Frontal cortex (tissue), 4 donors: ENCODE measurements around the gene NT5C3A. TPM values are rescaled to one million over a fixed set of nuclear protein-coding genes. Genes with fewer than 3 reads are reported as not detected.
"Not testable (repeated sequence)": the region's sequence is repeated elsewhere in the genome, so short reads cannot be mapped to it uniquely, and the experiment has no call there.

Experiments used
- DNase-seq, 2 donors: peaks; one replicate each; pipeline ENCODE4 v3.0.0; 2012; ENCODE audit warnings: low spot score in 2 of 2
- FAIRE-seq: peaks from 2 replicates; lab custom pipeline; 2012; peaks lifted over from hg19 to GRCh38; lab: Jason Lieb, UNC
- small RNA-seq: library from RNA; depleted of rRNA; stranded (forward); fragments of <200 nt; gene quantifications from one replicate; pipeline ENCODE3, GENCODE V24; 2014
- total RNA-seq: library from RNA; depleted of rRNA; stranded (reverse); fragments of >200 nt; gene quantifications from one replicate; pipeline ENCODE4 v1.2.3, GENCODE V29; 2014
- donor health status: control.
- donor health status: control.
- donor health status: control.

Gene NT5C3A
- total RNA-seq, 1 donor from 2014 or later: 85.6 TPM

DNA sequence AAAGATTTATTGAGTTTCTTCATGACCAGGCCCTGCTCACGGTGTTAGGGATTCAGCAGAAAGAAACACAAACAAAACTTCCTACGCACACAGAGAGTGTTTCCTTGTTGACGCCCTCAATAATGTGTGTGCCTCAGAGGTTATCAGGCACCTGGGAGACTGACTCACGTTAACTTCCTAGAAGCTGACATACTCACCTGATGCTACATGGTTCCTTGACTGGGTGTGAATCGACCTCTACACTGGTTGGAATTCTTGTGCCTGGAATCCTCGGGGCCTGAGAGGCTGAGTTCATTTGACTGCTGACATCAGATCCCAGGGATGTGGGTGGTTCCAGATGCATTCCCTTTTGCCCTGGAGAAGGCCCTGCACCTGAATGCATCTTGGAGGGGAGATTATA, 69.8 kb downstream of the NT5C3A start:
- not testable (repeated sequence) for FAIRE-seq, DNase-seq

DNA sequence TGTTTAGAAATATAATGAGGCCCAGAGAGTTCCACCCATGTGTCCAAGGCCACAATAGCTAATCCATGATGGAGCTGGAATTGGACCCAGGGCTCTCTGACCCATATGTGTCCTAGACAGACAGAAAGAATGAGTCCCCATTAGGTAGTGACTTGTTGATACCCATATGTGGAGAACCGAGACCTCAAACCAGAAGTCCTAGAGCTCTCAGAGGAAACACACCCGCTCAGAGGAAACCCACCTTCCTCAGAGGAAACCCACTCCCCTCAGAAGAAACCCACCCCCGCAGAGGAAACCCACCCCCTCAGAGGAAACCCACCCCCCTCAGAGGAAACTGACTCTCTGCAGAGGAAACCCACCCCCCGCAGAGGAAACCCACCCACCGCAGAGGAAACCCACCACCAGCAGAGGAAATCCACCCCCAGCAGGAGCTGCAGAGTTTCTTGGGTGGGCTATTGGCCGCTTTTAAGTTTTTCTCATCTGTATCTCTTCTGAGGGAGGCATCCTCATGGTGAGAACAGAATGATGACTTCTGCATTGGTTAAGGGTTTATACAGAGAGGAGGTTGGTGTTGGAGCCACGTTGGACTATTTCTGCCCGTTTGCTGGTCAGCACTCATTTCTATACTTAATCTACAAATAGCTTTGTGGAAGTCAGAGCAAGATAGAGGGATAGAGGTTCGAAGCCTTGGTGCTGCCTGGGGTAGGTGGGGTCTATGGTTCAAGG, 70.4 kb downstream of the NT5C3A start:
- FAIRE-seq, DNase-seq: not testable (repeated sequence)

DNA sequence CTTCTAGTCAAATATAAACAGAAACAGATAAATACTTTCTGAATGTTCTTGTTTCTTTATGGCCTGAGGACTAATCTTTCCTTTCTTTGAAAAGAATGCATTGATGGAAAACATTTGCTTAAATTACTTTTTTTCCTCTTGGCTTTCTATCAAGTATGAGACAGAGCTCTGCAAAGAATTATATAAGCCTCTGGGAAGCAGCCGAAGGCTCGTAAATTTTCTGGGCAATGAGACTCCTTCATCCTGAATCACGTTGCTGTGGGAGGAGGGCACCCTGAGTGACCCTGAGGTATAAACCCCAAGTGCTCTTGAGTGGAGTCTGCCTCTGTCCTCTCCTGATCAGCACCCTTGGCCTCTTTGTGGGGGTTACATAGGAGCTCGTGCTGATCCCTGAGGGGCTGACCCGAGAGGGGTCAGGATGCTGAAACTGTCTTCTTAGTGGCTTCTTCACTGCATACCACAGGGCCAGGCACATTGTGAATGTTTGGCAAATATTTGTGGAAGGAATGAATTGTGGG, 71.4 kb downstream of the NT5C3A start:
- not testable (repeated sequence) for FAIRE-seq, DNase-seq

DNA sequence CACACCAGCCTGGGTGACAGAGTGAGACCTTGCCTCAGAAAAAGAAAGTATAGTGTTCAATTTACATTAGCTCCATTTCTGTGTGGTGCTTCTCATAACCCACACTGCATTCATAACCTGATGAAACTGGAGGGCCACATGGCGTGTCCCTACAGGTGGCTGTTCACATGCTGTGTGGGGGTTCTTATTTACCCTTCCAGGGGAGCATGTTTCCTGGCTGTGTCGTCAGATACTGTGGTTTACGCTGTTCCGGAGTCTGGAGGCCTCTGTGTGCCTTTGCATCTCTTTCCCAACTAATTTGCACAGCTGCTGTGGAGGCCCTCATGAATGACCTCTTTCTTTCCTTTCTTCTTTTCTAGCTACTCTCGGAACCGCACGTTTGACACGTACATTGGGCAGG, 74.4 kb downstream of the NT5C3A start:
- DNase-seq, FAIRE-seq: not testable (repeated sequence)

DNA sequence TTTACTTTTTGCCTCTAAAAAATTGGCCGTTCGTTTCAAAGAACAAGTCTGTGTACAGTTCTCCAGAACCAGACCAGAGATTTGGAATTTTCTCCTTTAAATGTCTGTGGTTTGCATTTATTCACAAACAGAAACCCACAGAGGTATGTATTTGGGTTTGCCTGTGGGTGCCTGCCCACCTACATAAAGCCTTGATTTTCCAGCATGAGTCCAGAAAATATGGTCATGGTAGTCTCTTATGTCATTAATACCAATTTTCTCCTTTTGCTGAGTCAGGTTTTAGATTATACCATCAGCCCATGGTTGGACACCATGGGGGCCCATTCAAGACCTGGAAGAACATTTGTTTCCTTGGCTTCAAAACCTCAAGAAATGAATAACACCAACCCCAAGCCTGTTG, 82.7 kb downstream of the NT5C3A start:
- not testable (repeated sequence) for FAIRE-seq, DNase-seq

DNA sequence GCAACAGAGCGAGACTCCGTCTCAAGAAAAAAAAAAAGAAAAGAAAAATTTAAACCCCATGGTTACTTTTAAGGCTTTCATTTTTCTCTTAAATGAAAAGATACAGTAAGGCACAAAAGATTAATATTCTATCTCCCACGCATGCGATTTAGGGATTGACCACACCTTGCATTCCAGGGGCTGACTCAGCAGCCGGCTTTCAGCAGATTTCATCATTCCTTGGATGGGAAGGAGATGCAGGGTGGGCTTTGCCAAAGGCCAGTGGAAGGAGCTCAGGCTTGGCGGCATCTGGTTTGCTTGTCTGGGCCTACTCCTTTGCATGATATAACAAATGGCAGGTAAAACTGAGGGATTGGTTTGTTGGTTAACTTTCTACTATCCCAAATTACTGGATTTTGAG, 83.3 kb downstream of the NT5C3A start:
- not testable (repeated sequence) for FAIRE-seq, DNase-seq

DNA sequence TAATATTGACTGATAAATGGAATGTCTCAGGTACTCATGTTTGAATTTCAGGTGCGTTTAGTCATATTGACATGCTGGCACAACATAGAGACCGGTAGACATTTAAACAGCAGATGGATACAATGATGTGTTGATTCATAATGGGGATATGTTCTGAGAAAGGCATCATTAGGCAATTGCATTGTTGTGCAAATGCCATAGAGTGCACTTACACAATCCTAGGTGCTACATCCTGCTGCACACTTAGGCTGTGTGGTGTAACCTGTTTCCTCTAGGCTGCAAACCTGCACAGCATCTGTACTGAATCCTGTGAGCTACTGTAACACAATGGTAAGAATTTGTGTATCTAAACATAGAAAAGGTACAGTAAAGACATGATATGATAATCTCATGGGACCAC, 85.4 kb downstream of the NT5C3A start:
- FAIRE-seq, DNase-seq: not testable (repeated sequence)

DNA sequence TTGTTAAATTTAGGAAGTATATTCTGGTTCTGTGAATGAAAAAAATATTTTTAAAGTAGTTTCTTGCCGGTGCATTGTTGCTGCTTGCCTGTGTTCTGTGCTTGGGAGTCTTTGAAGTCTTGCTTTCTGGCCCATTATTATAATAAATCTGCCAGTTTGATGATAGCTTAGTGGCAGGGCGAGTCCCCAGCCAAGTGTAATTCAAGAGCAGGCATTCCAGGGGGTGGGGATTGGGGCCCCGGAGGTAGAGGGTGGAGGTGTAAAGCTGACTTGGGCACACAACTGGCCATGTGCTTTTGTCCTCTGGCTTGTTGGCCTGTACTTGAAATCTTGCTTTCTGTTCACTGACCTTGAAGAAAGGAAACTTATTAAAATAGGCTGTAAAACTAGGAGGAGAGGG, 90.6 kb downstream of the NT5C3A start:
- DNase-seq, FAIRE-seq: not testable (repeated sequence)

DNA sequence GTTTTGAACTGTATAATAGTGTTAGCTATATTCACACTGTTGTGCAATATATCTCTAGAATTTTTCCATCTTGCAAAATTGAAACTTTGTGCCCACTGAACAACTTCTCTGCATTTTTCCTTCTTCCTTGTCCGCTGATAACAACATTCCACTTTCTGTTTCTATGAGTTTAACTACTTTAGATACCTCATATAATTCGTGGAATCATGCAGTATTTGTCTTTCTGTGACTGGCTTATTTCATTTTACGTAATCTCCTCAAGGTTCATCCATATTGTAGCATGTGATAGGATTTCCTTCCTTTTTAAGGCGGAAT, 95.4 kb downstream of the NT5C3A start:
- not testable (repeated sequence) for DNase-seq, FAIRE-seq

DNA sequence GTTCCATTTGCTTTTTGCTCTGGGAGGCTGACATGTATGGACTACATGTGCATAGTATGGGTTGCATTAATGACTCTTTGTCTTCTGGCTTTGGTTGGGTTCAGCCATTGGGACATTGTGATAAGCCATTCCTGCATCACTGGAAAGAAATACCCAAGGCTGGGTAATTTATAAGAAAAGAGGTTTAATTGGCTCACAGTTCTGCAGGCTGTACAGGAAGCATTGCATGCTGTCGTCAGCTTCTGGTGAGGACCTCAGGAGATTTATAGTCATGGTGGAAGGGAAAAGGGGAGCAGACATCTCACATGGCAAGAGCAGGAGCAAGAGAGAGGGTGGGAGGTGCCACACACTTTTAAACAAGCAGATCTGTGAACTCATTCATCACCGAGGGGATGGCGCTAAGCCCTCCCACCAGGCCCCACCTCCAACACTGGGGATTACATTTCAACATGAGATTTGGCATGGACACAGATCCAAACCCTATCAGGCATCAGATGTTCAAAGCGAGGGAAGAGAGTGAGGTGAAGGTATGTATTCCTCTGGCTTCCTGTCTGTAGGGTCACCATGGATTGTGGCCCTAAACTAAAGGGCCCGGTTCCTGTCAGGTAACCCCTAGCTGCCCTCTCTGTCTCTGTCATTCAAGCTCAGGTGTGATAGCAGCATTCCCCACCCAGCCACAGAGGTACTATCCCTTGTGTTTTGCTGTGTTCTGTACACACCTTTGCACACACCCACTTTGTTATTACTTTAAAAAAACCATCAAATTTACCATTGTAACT, 95.9 kb downstream of the NT5C3A start:
- DNase-seq, FAIRE-seq: not testable (repeated sequence)

DNA sequence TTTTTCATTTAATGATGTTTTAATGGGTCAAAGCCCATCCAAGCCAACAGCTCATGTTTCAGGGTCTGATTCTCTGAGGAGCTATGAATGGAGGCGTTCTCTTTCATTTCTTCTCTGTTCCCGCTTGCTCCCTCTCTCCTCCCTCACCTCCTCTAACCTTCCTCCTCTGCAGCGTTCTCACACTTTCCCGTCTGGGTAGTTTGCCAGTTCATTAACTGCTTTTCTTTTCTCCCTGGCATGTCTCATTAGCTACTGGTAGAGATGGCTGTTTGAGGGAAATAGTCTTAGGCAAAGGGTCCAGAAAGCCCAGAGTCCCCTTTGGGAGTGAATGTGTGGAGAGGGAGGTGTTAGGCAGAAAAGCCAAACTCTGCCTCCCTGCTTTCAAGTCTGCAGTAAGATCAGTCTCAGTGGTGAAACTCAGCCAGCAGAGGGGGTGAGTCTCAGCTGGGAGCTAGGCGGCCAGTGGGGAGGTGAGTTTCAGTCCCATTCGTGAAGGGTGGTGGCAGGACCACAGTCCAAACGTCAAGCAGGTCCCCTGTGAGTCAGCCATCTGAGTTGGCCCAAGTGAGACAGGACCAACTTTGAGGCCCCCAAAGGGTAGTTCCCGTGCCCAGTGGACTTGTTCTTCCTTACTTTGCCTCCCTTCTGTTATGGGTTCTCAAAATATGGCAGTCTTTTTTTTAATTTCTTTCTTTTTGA, 98.0 kb downstream of the NT5C3A start:
- DNase-seq, FAIRE-seq: not testable (repeated sequence)

Small RNA genes lying within 50 kb of the gene (small RNA-seq; reads per million reads assigned to genes)
- gene RN7SL505P (not detected), gene RNU6-388P (not detected), gene RPS29P14 (not detected)

Other genes starting within 250 kb of the NT5C3A start
- 117 TPM for gene KBTBD2, start 171.0 kb downstream of the NT5C3A start, total RNA-seq
- 42.8 TPM for gene FKBP9, start 105.3 kb downstream of the NT5C3A start, total RNA-seq
- 6.9 TPM for gene RP9, start 46.6 kb upstream of the NT5C3A start, total RNA-seq
- gene BBS9, start 66.8 kb upstream of the NT5C3A start, total RNA-seq: 91.3 TPM